C4-2B (cell line): ENCODE data around the gene TNFRSF11A.

Source experiments
- ZFX ChIP-seq: fragments of 450-650 bp; IDR thresholded peaks from 2 replicates; pipeline ENCODE4 v1.6.1; 2017
- TF ChIP-seq, protein P1 (sequence below): fragments of 450-650 bp; conservative IDR thresholded peaks from 2 replicates; pipeline ENCODE4 v1.5.1; 2017; ENCODE audit warnings: mild to moderate bottlenecking

GRCh38 chr18:62364558-62364957, 39.4 kb downstream of the TNFRSF11A start:
- TF ChIP-seq, protein P1, sequence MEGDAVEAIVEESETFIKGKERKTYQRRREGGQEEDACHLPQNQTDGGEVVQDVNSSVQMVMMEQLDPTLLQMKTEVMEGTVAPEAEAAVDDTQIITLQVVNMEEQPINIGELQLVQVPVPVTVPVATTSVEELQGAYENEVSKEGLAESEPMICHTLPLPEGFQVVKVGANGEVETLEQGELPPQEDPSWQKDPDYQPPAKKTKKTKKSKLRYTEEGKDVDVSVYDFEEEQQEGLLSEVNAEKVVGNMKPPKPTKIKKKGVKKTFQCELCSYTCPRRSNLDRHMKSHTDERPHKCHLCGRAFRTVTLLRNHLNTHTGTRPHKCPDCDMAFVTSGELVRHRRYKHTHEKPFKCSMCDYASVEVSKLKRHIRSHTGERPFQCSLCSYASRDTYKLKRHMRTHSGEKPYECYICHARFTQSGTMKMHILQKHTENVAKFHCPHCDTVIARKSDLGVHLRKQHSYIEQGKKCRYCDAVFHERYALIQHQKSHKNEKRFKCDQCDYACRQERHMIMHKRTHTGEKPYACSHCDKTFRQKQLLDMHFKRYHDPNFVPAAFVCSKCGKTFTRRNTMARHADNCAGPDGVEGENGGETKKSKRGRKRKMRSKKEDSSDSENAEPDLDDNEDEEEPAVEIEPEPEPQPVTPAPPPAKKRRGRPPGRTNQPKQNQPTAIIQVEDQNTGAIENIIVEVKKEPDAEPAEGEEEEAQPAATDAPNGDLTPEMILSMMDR: no peak
- no peak for TF ChIP-seq ZFX
